ENCODE results near the gene GPR158. TPM values are rescaled to one million over a fixed set of nuclear protein-coding genes. Genes with fewer than 3 reads are reported as not detected.
A peak's percentile ranks its signal among the peaks of the same experiment; 100 is the strongest.

The GPR158 gene
- total and polyA plus RNA-seq, 2 donors (not counting 1 experiment from before 2014, with no cell fraction given) = 0.33 TPM; not detected in 1

DNA sequence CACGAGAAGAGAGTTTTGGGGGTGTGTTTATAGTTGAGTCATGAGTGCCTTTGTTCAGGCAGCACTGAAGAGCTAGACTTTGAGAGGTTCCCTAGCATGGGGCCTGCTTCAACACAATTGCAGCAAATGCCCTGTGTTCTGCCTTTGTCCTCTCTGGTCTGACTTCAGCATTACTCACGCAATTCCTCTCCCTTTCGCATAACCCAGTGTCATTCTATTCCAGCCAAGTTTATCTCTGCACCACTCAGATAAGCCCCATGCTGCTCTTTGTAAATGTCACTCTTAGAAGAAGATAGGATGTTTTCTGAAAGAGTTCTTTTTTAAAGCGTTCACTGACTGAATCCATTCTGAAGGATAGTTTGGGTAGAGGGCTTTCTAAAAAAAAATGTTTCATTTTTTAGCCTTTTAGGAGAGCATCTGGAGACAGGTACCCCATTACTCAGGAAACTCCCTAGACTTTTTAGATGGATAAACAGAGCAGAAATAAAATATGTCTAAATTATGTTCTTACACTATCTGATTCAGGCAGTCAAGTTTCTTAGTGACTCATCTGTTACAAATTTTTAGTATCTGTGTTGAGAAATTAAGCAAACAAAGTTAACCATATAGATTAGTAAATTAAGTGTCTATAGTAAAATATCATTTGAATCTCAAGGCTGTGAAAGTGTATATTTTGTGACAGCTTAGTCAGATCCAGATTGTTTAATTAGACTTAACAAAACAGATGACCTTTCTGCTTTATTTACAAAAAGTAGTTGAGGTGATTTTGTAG, 318.5 kb downstream of the GPR158 start:
- H3K9me3 ChIP-seq (ENCODE audit: control insufficient read depth, insufficient read depth, low read depth, low read length) = no peaks in the 10 kb centered on the region
- H3K4me1 ChIP-seq (ENCODE audit: control insufficient read depth, extremely low read depth, insufficient read depth, low read length) = no peaks in the 10 kb centered on the region
- TF ChIP-seq EZH2 (IDR thresholded peaks at IDR 0.05; ENCODE audit: low read length, missing control alignments) (no peak), CTCF (conservative IDR thresholded peaks at IDR 0.05 in 1 of 2, IDR thresholded peaks at IDR 0.05 in 1 of 2; ENCODE audit: low read depth in 1 of 2, low read length in 2 of 2) (no peak)
- no peaks in the 10 kb centered on the region for H3K27me3 ChIP-seq (ENCODE audit: control insufficient read depth, insufficient read depth, low read length)
- no peak overlapping the region for H2AFZ ChIP-seq (ENCODE audit: low read length)
- H3K36me3 ChIP-seq (ENCODE audit: control insufficient read depth, insufficient read depth, low read length) = no peaks in the 10 kb centered on the region
- H3K27ac ChIP-seq (ENCODE audit: insufficient read depth, low read length) = no peak overlapping the region
- no peak overlapping the region for H3K9ac ChIP-seq (ENCODE audit: insufficient read depth, low read length)
- H4K20me1 ChIP-seq (ENCODE audit: control insufficient read depth, extremely low read depth, insufficient read depth, low read length) = no peaks in the 10 kb centered on the region
- DNase-seq (ENCODE audit: low read depth in 2 of 2) = peak; percentile 66 to 97
- no peak overlapping the region for H3K4me3 ChIP-seq (replicated peaks in 1 of 4; ENCODE audit: control extremely low read depth in 1 of 4, insufficient read depth in 1 of 4, low read depth in 3 of 4, low read length in 4 of 4)
- H3K79me2 ChIP-seq (ENCODE audit: control insufficient read depth, insufficient read depth, low read length) = no peaks in the 10 kb centered on the region
- no peak overlapping the region for H3K4me2 ChIP-seq (ENCODE audit: extremely low read depth, insufficient read depth, low read length)

GRCh38 chr10:25497246-25497645, 322.4 kb downstream of the GPR158 start:
- H3K4me1 ChIP-seq (ENCODE audit: control insufficient read depth, extremely low read depth, insufficient read depth, low read length) = no peaks in the 10 kb centered on the region

GRCh38 chr10:25498645-25499044, 323.8 kb downstream of the GPR158 start:
- Histone ChIP-seq H3K9ac (ENCODE audit: insufficient read depth, low read length) (no peak overlapping the region), H3K79me2 (ENCODE audit: control insufficient read depth, insufficient read depth, low read length) (no peaks in the 10 kb centered on the region), H3K4me1 (ENCODE audit: control insufficient read depth, extremely low read depth, insufficient read depth, low read length) (no peaks in the 10 kb centered on the region), H2AFZ (ENCODE audit: low read length) (no peak overlapping the region), H4K20me1 (ENCODE audit: control insufficient read depth, extremely low read depth, insufficient read depth, low read length) (no peaks in the 10 kb centered on the region), H3K27ac (ENCODE audit: insufficient read depth, low read length) (no peak overlapping the region), H3K36me3 (ENCODE audit: control insufficient read depth, insufficient read depth, low read length) (no peaks in the 10 kb centered on the region), H3K4me3 (replicated peaks in 1 of 4; ENCODE audit: control extremely low read depth in 1 of 4, insufficient read depth in 1 of 4, low read depth in 3 of 4, low read length in 4 of 4) (no peak overlapping the region), H3K4me2 (ENCODE audit: extremely low read depth, insufficient read depth, low read length) (no peak overlapping the region), H3K9me3 (ENCODE audit: control insufficient read depth, insufficient read depth, low read depth, low read length) (no peaks in the 10 kb centered on the region), H3K27me3 (ENCODE audit: control insufficient read depth, insufficient read depth, low read length) (no peaks in the 10 kb centered on the region)
- no peak for DNase-seq (ENCODE audit: low read depth in 2 of 2)
- TF ChIP-seq CTCF (conservative IDR thresholded peaks at IDR 0.05 in 1 of 2, IDR thresholded peaks at IDR 0.05 in 1 of 2; ENCODE audit: low read depth in 1 of 2, low read length in 2 of 2) (no peak), EZH2 (IDR thresholded peaks at IDR 0.05; ENCODE audit: low read length, missing control alignments) (no peak)

More at GRCh38 chr10:25497246-25497645, 322.4 kb downstream of the GPR158 start:
- Histone ChIP-seq H4K20me1 (ENCODE audit: control insufficient read depth, extremely low read depth, insufficient read depth, low read length) (no peaks in the 10 kb centered on the region), H3K79me2 (ENCODE audit: control insufficient read depth, insufficient read depth, low read length) (no peaks in the 10 kb centered on the region), H3K27ac (ENCODE audit: insufficient read depth, low read length) (no peak overlapping the region), H3K36me3 (ENCODE audit: control insufficient read depth, insufficient read depth, low read length) (no peaks in the 10 kb centered on the region), H2AFZ (ENCODE audit: low read length) (no peak overlapping the region), H3K9me3 (ENCODE audit: control insufficient read depth, insufficient read depth, low read depth, low read length) (no peaks in the 10 kb centered on the region), H3K9ac (ENCODE audit: insufficient read depth, low read length) (no peak overlapping the region), H3K4me3 (replicated peaks in 1 of 4; ENCODE audit: control extremely low read depth in 1 of 4, insufficient read depth in 1 of 4, low read depth in 3 of 4, low read length in 4 of 4) (no peak overlapping the region), H3K27me3 (ENCODE audit: control insufficient read depth, insufficient read depth, low read length) (no peaks in the 10 kb centered on the region), H3K4me2 (ENCODE audit: extremely low read depth, insufficient read depth, low read length) (no peak overlapping the region)
- no peak for TF ChIP-seq EZH2 (IDR thresholded peaks at IDR 0.05; ENCODE audit: low read length, missing control alignments)
- no peak for TF ChIP-seq CTCF (conservative IDR thresholded peaks at IDR 0.05 in 1 of 2, IDR thresholded peaks at IDR 0.05 in 1 of 2; ENCODE audit: low read depth in 1 of 2, low read length in 2 of 2)
- no peak for DNase-seq (ENCODE audit: low read depth in 2 of 2)

Data from fibroblast of lung (primary cell).